WTC11 (cell line): Measurements from ENCODE around the gene SLC23A2.

Experiments used
- TF ChIP-seq, protein P1 (sequence below): fragments of 200-600 bp; IDR thresholded peaks from 2 replicates; pipeline ENCODE4 v1.8.0; 2022; ENCODE audit warnings: antibody characterized with exemption
- TF ChIP-seq, protein P2 (sequence below): sonication (generic); formaldehyde crosslinking; IDR thresholded peaks from 2 replicates; pipeline ENCODE4 v1.8.0; 2022; ENCODE audit warnings: missing genetic modification reagents

DNA sequence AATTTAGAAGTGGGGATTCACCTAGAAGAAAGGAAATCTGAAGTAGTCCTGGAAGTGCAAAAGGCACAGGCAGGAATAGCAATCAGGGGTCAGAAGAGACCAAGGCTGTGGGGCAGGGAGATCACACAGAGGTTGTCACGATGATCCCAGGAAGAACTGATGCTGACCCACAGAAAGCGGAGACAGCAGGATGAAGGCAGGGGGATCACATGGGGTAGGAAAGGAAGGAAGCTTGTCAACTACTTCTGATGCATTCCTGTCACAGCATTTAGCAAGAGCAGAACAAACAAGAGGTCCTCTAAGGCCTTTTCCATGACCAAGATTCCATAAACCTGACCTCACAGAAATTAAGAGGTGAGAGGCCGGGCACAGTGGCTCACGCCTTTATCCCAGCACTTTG is 79.1 kb downstream of the SLC23A2 start:
- TF ChIP-seq, protein P1, sequence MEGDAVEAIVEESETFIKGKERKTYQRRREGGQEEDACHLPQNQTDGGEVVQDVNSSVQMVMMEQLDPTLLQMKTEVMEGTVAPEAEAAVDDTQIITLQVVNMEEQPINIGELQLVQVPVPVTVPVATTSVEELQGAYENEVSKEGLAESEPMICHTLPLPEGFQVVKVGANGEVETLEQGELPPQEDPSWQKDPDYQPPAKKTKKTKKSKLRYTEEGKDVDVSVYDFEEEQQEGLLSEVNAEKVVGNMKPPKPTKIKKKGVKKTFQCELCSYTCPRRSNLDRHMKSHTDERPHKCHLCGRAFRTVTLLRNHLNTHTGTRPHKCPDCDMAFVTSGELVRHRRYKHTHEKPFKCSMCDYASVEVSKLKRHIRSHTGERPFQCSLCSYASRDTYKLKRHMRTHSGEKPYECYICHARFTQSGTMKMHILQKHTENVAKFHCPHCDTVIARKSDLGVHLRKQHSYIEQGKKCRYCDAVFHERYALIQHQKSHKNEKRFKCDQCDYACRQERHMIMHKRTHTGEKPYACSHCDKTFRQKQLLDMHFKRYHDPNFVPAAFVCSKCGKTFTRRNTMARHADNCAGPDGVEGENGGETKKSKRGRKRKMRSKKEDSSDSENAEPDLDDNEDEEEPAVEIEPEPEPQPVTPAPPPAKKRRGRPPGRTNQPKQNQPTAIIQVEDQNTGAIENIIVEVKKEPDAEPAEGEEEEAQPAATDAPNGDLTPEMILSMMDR, result no peak
- TF ChIP-seq, protein P2, sequence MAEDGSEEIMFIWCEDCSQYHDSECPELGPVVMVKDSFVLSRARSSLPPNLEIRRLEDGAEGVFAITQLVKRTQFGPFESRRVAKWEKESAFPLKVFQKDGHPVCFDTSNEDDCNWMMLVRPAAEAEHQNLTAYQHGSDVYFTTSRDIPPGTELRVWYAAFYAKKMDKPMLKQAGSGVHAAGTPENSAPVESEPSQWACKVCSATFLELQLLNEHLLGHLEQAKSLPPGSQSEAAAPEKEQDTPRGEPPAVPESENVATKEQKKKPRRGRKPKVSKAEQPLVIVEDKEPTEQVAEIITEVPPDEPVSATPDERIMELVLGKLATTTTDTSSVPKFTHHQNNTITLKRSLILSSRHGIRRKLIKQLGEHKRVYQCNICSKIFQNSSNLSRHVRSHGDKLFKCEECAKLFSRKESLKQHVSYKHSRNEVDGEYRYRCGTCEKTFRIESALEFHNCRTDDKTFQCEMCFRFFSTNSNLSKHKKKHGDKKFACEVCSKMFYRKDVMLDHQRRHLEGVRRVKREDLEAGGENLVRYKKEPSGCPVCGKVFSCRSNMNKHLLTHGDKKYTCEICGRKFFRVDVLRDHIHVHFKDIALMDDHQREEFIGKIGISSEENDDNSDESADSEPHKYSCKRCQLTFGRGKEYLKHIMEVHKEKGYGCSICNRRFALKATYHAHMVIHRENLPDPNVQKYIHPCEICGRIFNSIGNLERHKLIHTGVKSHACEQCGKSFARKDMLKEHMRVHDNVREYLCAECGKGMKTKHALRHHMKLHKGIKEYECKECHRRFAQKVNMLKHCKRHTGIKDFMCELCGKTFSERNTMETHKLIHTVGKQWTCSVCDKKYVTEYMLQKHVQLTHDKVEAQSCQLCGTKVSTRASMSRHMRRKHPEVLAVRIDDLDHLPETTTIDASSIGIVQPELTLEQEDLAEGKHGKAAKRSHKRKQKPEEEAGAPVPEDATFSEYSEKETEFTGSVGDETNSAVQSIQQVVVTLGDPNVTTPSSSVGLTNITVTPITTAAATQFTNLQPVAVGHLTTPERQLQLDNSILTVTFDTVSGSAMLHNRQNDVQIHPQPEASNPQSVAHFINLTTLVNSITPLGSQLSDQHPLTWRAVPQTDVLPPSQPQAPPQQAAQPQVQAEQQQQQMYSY (CRISPR knock-in tag), result no peak
